ENCODE measurements around the gene C16orf96.

DNA sequence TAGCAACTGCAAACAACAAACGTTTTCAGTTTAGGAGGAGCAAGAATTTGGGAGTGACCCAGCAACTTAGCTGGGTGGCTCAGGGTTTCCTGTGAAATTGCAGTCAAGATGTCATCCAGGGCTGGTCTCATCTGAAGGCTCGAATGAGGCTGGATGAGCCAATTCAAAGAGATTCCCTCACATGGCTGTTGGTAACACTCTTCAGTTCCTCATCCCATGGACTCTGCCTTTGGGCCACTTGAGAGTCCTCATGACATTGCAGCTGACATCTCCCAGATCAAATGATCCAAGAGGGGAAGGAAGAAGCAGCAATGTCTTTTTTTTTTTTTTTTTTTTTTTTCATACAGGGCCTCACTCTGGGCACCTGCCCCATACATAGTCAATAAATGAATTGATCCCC is 32.2 kb downstream of the C16orf96 start:
- TF ChIP-seq, protein P1, sequence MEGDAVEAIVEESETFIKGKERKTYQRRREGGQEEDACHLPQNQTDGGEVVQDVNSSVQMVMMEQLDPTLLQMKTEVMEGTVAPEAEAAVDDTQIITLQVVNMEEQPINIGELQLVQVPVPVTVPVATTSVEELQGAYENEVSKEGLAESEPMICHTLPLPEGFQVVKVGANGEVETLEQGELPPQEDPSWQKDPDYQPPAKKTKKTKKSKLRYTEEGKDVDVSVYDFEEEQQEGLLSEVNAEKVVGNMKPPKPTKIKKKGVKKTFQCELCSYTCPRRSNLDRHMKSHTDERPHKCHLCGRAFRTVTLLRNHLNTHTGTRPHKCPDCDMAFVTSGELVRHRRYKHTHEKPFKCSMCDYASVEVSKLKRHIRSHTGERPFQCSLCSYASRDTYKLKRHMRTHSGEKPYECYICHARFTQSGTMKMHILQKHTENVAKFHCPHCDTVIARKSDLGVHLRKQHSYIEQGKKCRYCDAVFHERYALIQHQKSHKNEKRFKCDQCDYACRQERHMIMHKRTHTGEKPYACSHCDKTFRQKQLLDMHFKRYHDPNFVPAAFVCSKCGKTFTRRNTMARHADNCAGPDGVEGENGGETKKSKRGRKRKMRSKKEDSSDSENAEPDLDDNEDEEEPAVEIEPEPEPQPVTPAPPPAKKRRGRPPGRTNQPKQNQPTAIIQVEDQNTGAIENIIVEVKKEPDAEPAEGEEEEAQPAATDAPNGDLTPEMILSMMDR (conservative IDR thresholded peaks at IDR 0.05 in 1 of 2, IDR thresholded peaks at IDR 0.05 in 1 of 2; ENCODE audit: extremely low read depth in 1 of 2, insufficient read depth in 1 of 2, low read depth in 1 of 2, low read length in 2 of 2), result no peak
- TF ChIP-seq EZH2 (IDR thresholded peaks at IDR 0.05; ENCODE audit: borderline replicate concordance, low read length), result no peak

Data from mammary epithelial cell (primary cell).